GM12878 (cell line): Measurements from ENCODE around the gene MPV17L. TPM values are rescaled to one million over a fixed set of nuclear protein-coding genes. Genes with fewer than 3 reads are reported as not detected.

ENCODE experiments used
- ATAC-seq: fragments of 200-7000 bp; cut with Tn5 transposase; 3 replicates; pipeline ENCODE4 v1.9.1; 2020; ENCODE audit warnings: mild to moderate bottlenecking, moderate library complexity
- BruUV-seq: library from RNA; stranded (reverse); fragments of 400-500 nt; replicated peaks from 2 replicates; lab custom pipeline; 2021; lab: Mats Ljungman, UMichigan
- CTCF ChIA-PET: fragments of 300-600 bp; sonication (Branson Sonifier 250); formaldehyde crosslinking; extraction: SDS; loops from one replicate; lab custom pipeline; 2021; ENCODE audit warnings: inconsistent platforms; lab: Yijun Ruan, JAX
- POLR2A ChIA-PET: fragments of 350-600 bp; formaldehyde crosslinking; extraction: SDS; loops from one replicate; lab custom pipeline; 2021; ENCODE audit warnings: inconsistent platforms; lab: Charles Lee
- RAD21 ChIA-PET: fragments of 300-600 bp; sonication (Branson Sonifier 250); formaldehyde crosslinking; loops from one replicate; lab custom pipeline; 2023; ENCODE audit warnings: antibody characterized with exemption; ENCODE audit not compliant: unreplicated experiment; lab: Charles Lee
- SMC1A ChIA-PET: fragments of 300-600 bp; sonication (Branson Sonifier 250); formaldehyde crosslinking; loops from one replicate; lab custom pipeline; 2023; ENCODE audit not compliant: unreplicated experiment, uncharacterized antibody; lab: Charles Lee
- DNase-seq: peaks from one replicate; pipeline ENCODE4 v3.0.0-alpha.2; 2011; ENCODE audit warnings: low read depth, low spot score
- FAIRE-seq: peaks from 3 replicates; lab custom pipeline; 2011; peaks lifted over from hg19 to GRCh38; lab: Jason Lieb, UNC
- H2AFZ ChIP-seq: 2 replicates; pipeline ENCODE4 v1.6.0; 2011; ENCODE audit warnings: low read depth, low read length, control low read depth; ENCODE audit not compliant: control insufficient read depth
- H3K27ac ChIP-seq: 2 replicates; pipeline ENCODE4 v1.5.1; 2011; ENCODE audit warnings: control low read depth; ENCODE audit not compliant: control insufficient read depth, insufficient read depth
- H3K27me3 ChIP-seq, 2 experiments: replicated peaks in 1 of 2; 2 replicates each; pipeline versions ENCODE4 v1.6.0 to v1.6.1; 2011; ENCODE audit warnings: low read length in 1 of 2; ENCODE audit not compliant: control insufficient read depth in 2 of 2, insufficient read depth in 2 of 2
- H3K36me3 ChIP-seq, 2 experiments: 2 replicates each; pipeline ENCODE4 v1.5.1; 2011; ENCODE audit warnings: low read length in 1 of 2; ENCODE audit not compliant: control insufficient read depth in 2 of 2, insufficient read depth in 2 of 2
- H3K4me1 ChIP-seq: 2 replicates; pipeline ENCODE4 v1.6.1; 2011; ENCODE audit warnings: mild to moderate bottlenecking, low read length, moderate library complexity, mixed read lengths; ENCODE audit not compliant: control insufficient read depth, insufficient read depth
- H3K4me2 ChIP-seq: 2 replicates; pipeline ENCODE4 v1.6.0; 2011; ENCODE audit warnings: control low read depth; ENCODE audit not compliant: control insufficient read depth, insufficient read depth
- H3K4me3 ChIP-seq: fragments of 200-600 bp; sonication (generic); 2 replicates; pipeline ENCODE4 v1.5.1; 2016
- H3K79me2 ChIP-seq: 2 replicates; pipeline ENCODE4 v1.6.0; 2011; ENCODE audit warnings: low read length; ENCODE audit not compliant: control insufficient read depth, insufficient read depth
- H3K9ac ChIP-seq: 2 replicates; pipeline ENCODE4 v1.8.0; 2011; ENCODE audit warnings: low read length, control low read depth, mixed read lengths; ENCODE audit not compliant: control insufficient read depth, insufficient read depth
- H3K9me3 ChIP-seq: replicated peaks from 3 replicates; pipeline ENCODE4 v1.5.1; 2011; ENCODE audit warnings: mild to moderate bottlenecking, low read length; ENCODE audit not compliant: control insufficient read depth, insufficient read depth
- H4K20me1 ChIP-seq: 2 replicates; pipeline ENCODE4 v1.6.0; 2011; ENCODE audit not compliant: control insufficient read depth, insufficient read depth
- CEBPB ChIP-seq, 2 experiments: fragments of 150-350 bp in 1 of 2; IDR thresholded peaks; 2 replicates each; pipeline ENCODE4 v1.6.1; 2012 to 2014; ENCODE audit warnings: low read depth in 2 of 2, low read length in 2 of 2, borderline replicate concordance in 1 of 2, inconsistent platforms in 1 of 2
- ETV6 ChIP-seq, 2 experiments: fragments of 450-650 bp in 1 of 2; IDR thresholded peaks in 1 of 2; conservative IDR thresholded peaks in 1 of 2; 2 replicates each; pipeline ENCODE4 v1.6.1; 2014; ENCODE audit warnings: antibody characterized with exemption in 1 of 2, borderline replicate concordance in 1 of 2, low read depth in 1 of 2, mild to moderate bottlenecking in 1 of 2, moderate library complexity in 1 of 2
- NR2C1 ChIP-seq: fragments of 450-650 bp; IDR thresholded peaks from 2 replicates; pipeline ENCODE4 v1.6.1; 2017; ENCODE audit warnings: antibody characterized with exemption, mild to moderate bottlenecking, moderate library complexity
- NR2C2 ChIP-seq: IDR thresholded peaks from 2 replicates; pipeline ENCODE4 v1.6.1; 2011; ENCODE audit warnings: borderline replicate concordance, low read depth; ENCODE audit not compliant: control insufficient read depth, insufficient read length
- POLR2AphosphoS2 ChIP-seq: IDR thresholded peaks from 2 replicates; pipeline ENCODE4 v1.6.1; 2011; ENCODE audit warnings: low read depth, mild to moderate bottlenecking, low read length, improper control_type of control experiment, moderate library complexity
- POLR2AphosphoS5 ChIP-seq: IDR thresholded peaks from 2 replicates; pipeline ENCODE4 v1.6.1; 2011; ENCODE audit warnings: mild to moderate bottlenecking, low read length, inconsistent platforms
- PRDM15 ChIP-seq: fragments of 450-650 bp; formaldehyde crosslinking; IDR thresholded peaks from 2 replicates; pipeline ENCODE4 v1.4.0; 2020; ENCODE audit warnings: mild to moderate bottlenecking, moderate library complexity
- RUNX3 ChIP-seq: IDR thresholded peaks from 2 replicates; pipeline ENCODE4 v1.6.1; 2012; ENCODE audit warnings: low read length, inconsistent platforms
- SIX5 ChIP-seq: IDR thresholded peaks from 2 replicates; pipeline ENCODE4 v1.6.1; 2011; ENCODE audit warnings: mild to moderate bottlenecking, low read depth, low read length, moderate library complexity; ENCODE audit not compliant: severe bottlenecking
- SMAD5 ChIP-seq: IDR thresholded peaks from 2 replicates; pipeline ENCODE4 v1.6.1; 2016; ENCODE audit warnings: antibody characterized with exemption, low read depth
- SREBF1 ChIP-seq: IDR thresholded peaks from 2 replicates; pipeline ENCODE4 v1.6.1; 2012; ENCODE audit warnings: mild to moderate bottlenecking, low read length
- ZBTB33 ChIP-seq: fragments of 450-650 bp; IDR thresholded peaks from 2 replicates; pipeline ENCODE4 v1.6.1; 2017; ENCODE audit warnings: mild to moderate bottlenecking
- ZNF217 ChIP-seq: fragments of 450-650 bp; IDR thresholded peaks from 2 replicates; pipeline ENCODE4 v1.6.1; 2017; ENCODE audit warnings: antibody characterized with exemption, mild to moderate bottlenecking
- WGBS: methylation state at CpG from one replicate; pipeline ENCODE4 v1.1.6; 2016; ENCODE audit warnings: low lambda C conversion rate; ENCODE audit not compliant: insufficient replicate concordance, insufficient coverage; ENCODE audit errors: missing lambda C conversion rate; 5-methylcytosine and 5-hydroxymethylcytosine counted together
- in situ Hi-C: fragments of 300-500 bp; cut with MboI; formaldehyde crosslinking; loops from 9 replicates; pipeline ENCODE4 v1.14.3; 2018; ENCODE audit warnings: mixed read lengths
- intact Hi-C: fragments of 100-400 bp; cut with micrococcal nuclease; formaldehyde crosslinking; loops from one replicate; pipeline ENCODE4 v1.14.2; 2022; ENCODE audit not compliant: unreplicated experiment
- polyA plus RNA-seq, 11 experiments: library from polyadenylated mRNA; depleted of rRNA in 4 of 11; unstranded in 6 of 11; stranded (reverse) in 5 of 11; fragments of >200 nt; fragmentation: Nextera tagmentation in 4 of 11; fragmentation: Illumina TruSeq in 1 of 11; extraction: Ambion mirVana in 4 of 11; extraction: Trizol in 1 of 11; gene quantifications; 1 replicate in 1 of 11; 2 replicates in 10 of 11; pipeline versions ENCODE4 v1.2.1 to v1.2.3, GENCODE V29; 2011 to 2016; ENCODE audit warnings: inconsistent platforms in 2 of 11, missing spikeins in 2 of 11, low read depth in 1 of 11
- total RNA-seq, 4 experiments: library from RNA; depleted of rRNA in 3 of 4; stranded (reverse); fragments of >200 nt in 3 of 4; fragmentation: Illumina TruSeq in 1 of 4; extraction: Trizol in 1 of 4; gene quantifications; 2 replicates each; pipeline versions ENCODE4 v1.2.1 to v1.2.3, GENCODE V29; 2013 to 2021
- TF ChIP-seq, protein P1 (sequence below): fragments of 450-650 bp; IDR thresholded peaks from 2 replicates; pipeline ENCODE4 v1.6.1; 2016; ENCODE audit warnings: mild to moderate bottlenecking
- TF ChIP-seq, protein P2 (sequence below): IDR thresholded peaks from 2 replicates; pipeline ENCODE4 v1.6.1; 2011; ENCODE audit warnings: borderline replicate concordance, low read depth, mild to moderate bottlenecking, moderate library complexity, low read length; ENCODE audit not compliant: insufficient read depth, poor library complexity, severe bottlenecking

Gene MPV17L
- total and polyA plus RNA-seq, 10 of the 15 experiments (the other 5 are each of a cell fraction or from before 2014, with no cell fraction given): 0.02 to 0.10 (median 0.05) TPM; not detected in 5

DNA sequence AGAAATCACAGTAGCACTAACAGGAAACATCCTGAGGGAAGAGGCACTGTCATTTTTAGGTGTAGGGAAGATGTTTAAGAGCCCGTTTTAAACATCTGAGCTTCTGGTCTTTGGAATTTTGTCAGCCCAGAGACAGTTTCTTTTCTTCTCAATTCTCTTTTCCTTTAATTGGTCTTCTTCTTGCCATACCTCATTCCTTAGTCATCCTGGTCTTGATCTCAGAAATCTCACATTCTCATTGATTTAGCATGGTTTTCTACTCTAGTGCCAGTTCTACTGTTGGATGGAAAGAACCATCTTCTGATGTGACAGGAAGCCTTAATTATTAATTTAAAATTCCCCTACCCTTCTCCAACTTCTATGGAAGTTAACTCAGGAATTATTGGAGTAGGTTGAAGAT lies 64.2 kb downstream of the MPV17L start (continued):
- no peak for TF ChIP-seq ETV6 (conservative IDR thresholded peaks at IDR 0.05 in 1 of 2, IDR thresholded peaks at IDR 0.05 in 1 of 2; ENCODE audit: borderline replicate concordance in 1 of 2, low read depth in 1 of 2)
- TF ChIP-seq NR2C1: no peak

DNA sequence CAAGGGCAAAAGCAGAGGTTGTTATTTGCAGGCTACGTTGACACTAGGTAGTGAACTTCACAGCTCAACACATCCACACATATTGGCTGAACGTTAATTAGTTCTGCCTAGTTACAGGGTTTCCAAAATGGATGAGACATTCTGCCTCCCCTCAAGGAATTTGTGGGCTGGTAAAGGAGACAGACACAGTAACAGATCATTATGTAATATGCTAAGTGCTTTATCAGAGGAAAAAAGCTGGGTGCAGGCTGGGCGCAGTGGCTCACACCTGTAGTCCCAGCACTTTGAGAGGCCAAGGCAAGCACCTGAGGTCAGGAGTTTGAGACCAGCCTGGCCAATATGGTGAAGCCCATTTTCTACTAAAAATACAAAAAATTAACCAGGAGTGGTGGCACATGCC lies 65.0 kb downstream of the MPV17L start:
- Histone ChIP-seq H3K9me3 (no peaks in the 10 kb centered on the region), H3K4me3 (no peak overlapping the region), H3K27ac (no peak overlapping the region), H3K4me2 (no peak overlapping the region), H2AFZ (no peak overlapping the region), H3K9ac (no peak overlapping the region), H3K79me2 (no peaks in the 10 kb centered on the region), H3K36me3 (no peaks in the 10 kb centered on the region), H4K20me1 (no peaks in the 10 kb centered on the region), H3K27me3 (no peaks in the 10 kb centered on the region), H3K4me1 (no peaks in the 10 kb centered on the region)
- POLR2A ChIA-PET: no interaction called here
- RAD21 ChIA-PET: no interaction called here
- DNase-seq (no peak), FAIRE-seq (no peak), ATAC-seq (no peak)
- SMC1A ChIA-PET: no interaction called here
- BruUV-seq: no TSS peak
- in situ Hi-C loops (no loop called here), intact Hi-C loops (no loop called here)
- 52% methylated on average over 3 of the region's 3 CpGs for WGBS
- CTCF ChIA-PET: no interaction called here
- no peak for TF ChIP-seq RUNX3
- TF ChIP-seq, protein P1, sequence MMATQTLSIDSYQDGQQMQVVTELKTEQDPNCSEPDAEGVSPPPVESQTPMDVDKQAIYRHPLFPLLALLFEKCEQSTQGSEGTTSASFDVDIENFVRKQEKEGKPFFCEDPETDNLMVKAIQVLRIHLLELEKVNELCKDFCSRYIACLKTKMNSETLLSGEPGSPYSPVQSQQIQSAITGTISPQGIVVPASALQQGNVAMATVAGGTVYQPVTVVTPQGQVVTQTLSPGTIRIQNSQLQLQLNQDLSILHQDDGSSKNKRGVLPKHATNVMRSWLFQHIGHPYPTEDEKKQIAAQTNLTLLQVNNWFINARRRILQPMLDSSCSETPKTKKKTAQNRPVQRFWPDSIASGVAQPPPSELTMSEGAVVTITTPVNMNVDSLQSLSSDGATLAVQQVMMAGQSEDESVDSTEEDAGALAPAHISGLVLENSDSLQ: no peak
- TF ChIP-seq, protein P2, sequence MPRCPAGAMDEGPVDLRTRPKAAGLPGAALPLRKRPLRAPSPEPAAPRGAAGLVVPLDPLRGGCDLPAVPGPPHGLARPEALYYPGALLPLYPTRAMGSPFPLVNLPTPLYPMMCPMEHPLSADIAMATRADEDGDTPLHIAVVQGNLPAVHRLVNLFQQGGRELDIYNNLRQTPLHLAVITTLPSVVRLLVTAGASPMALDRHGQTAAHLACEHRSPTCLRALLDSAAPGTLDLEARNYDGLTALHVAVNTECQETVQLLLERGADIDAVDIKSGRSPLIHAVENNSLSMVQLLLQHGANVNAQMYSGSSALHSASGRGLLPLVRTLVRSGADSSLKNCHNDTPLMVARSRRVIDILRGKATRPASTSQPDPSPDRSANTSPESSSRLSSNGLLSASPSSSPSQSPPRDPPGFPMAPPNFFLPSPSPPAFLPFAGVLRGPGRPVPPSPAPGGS: no peak
- no peak for TF ChIP-seq SMAD5
- TF ChIP-seq SREBF1: no peak
- TF ChIP-seq ETV6 (conservative IDR thresholded peaks at IDR 0.05 in 1 of 2, IDR thresholded peaks at IDR 0.05 in 1 of 2; ENCODE audit: borderline replicate concordance in 1 of 2, low read depth in 1 of 2): no peak
- no peak for TF ChIP-seq POLR2AphosphoS2
- TF ChIP-seq POLR2AphosphoS5: no peak
- no peak for TF ChIP-seq PRDM15 (CRISPR knock-in tag)
- no peak for TF ChIP-seq SIX5
- no peak for TF ChIP-seq CEBPB (IDR thresholded peaks at IDR 0.05; ENCODE audit: borderline replicate concordance in 1 of 2, low read depth in 2 of 2, low read length in 2 of 2)
- TF ChIP-seq ZBTB33: no peak
- TF ChIP-seq ZNF217: no peak
- TF ChIP-seq NR2C2: no peak
